IPS-NIHi11 (cell line): Measurements from ENCODE around the gene PROP1.
"Not testable (repeated sequence)": the region's sequence is repeated elsewhere in the genome, so short reads cannot be mapped to it uniquely, and the experiment has no call there.

Experiments used
- DNase-seq: peaks from one replicate; pipeline ENCODE4 v3.0.0; 2012; ENCODE audit warnings: mixed read lengths, low spot score

Gene PROP1

DNA sequence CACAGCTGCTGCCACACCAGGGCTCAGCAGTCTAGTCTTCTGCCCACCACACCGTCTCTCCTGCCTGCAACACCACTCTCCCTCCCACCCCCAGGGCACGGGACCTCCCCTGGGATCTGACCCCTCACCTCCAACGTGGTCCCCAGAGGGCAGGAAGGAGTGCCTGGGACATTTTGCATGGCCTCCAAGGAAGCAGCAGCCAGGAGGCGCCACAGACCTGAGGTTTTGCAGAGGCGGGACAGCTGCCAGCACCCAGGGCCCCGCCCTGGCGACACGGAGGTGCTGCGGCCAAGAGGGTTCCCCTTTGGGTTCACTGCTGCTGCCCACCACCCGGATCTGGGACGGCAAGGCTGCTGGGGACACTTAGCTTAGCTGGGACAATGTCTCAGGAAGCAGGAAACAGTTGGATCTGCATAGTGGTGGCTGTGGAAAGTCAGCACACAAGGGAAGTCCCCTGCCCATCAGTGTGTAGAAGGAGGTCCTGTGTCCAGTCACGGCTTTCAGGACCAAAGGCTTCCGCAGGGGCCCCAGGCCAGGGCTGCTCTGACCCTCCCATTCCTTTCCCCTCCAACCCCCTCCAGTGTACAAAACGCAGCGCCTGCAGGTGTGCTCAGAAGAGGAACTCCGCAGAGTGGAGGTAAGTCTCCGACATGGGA lies 13.8 kb downstream of the PROP1 start:
- peak; percentile 87 for DNase-seq

DNA sequence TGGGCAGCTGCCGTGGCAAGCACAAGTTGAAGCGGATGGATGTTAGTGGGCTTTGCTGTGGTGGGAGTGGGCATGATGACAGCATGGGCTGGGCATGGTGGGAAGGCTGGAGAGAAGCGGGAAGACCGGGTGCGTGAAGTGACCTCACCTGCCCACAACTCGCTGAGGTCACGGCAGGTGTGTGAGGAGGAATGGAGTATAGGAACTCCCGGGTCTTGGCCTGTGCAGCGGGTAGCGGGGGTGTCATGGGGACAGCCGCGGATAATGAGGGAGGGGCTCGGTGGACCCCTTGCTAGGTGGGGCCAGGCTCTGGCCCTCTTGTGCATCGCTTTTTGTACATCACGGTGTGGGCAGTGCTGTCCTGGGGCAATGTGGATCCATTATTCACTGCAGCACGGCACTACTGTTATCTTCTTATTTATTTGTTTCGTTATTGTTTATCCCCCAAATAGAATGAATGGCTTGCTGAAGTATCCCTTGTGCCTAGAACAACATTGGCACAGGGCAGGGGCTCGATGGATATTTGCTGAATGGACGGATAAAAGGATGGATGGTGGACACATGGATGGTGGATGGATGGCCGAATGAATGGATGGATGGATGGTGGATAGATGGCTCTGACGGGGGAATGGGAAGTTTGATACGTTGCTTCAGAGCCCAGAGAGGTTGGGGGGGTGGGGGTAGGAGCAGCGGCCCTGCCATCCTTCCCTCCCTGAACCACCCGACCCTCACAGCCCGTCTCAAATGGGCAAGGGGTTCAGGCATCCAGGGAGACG lies 14.6 kb downstream of the PROP1 start:
- DNase-seq: peak; percentile 12

DNA sequence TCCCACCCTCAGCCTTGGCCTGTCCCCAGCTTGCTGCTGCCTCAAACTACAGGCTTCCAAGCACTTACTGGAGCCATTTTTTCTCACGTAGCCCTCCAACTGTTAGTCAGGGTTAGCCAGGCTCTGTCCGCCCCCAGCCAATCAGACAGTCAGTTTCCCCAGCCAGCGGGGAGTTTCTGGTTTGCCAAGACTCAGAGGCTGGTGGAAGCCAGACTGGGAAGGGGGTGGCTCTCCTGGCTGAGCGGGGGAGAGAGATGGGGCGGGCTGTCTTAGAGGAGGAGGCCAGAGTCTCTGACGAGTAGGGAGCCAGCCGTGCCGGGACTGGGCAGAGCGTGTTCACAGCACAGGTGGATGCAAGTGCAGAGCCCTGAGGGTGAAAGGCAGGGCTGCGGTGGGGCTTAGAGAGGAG lies 15.3 kb downstream of the PROP1 start:
- DNase-seq: peak; percentile 44

DNA sequence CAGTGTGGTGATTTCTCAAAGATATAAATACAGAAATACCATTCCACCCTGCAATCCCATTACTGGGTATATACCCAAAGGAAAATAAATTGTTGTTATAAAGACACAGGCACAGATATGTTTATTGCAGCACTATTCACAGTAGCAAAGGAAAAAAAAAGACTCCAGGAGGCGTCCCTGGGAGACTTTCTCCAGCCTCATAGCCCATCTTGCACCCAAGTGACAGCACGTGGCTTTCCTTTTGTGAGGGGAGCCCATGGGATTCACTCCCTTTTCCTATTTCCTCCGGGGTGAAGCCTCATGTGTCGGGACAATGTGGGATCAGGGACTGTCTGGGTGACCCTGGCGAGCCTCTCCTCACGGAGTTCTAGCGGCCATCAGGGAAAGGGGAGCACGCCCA lies 18.4 kb downstream of the PROP1 start:
- not testable (repeated sequence) for DNase-seq

DNA sequence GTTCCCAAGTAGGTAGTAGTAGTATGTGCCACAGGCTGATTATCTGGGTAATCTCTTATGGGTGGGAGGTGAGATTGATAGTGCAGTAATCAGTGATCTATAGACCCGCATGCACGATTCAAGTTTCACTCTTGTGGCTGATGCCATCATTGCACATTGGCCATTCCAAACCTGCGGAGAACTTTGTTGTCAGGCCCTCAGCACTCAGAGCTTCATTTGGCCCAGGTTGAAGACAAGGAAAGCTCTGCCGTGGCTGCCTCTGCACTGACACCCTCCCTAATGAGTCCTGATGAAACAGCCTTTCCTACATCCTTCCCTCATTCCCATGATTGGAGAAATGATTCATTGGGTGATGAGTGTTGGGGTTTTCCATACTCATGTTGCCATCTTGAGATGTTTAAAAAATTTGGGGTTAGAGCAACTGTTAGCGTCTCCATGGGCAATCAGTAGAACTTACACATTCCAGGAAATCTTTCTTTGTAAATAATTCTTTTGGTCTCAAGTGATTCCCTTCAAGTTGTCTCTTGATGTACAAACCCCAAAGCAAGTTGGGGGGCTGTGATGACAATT lies 22.9 kb downstream of the PROP1 start:
- DNase-seq: no peak

DNA sequence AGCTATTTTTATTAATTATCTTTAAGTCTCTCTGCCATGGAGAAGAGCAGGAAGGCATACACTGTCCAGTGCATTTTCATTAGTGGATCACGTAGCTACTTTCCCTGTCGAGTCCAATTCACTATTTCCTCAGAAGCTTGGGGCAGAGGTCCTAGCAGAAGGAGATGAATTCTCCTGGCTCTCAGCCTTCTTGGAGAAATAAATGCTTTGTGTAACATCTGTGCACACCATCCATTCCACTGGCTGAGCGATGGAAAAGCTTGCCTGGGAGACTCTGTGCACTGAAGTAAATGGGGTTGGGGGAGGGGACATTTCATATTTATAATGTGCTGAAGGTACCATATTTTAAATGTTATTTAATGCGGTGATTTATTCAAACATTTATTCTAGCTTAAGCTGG lies 23.4 kb downstream of the PROP1 start:
- no peak for DNase-seq

DNA sequence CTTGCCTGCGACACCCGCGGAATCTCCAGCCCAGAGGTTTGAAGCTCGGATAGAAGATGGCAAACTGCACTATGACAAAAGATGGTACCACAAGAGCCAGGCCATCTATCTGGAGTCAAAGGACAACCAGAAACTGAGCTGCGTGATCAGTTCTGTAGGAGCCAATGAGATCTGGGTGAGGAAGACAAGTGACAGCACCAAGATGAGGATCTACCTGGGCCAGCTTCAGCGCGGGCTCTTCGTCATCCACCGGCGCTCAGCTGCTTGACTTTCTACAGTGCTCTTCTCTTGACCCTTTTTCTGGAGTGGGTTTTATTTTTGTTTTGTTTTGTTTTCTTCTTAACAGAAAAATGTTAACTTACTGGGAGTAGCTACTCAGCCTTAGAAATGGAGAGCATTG lies 24.0 kb downstream of the PROP1 start:
- not testable (repeated sequence) for DNase-seq

DNA sequence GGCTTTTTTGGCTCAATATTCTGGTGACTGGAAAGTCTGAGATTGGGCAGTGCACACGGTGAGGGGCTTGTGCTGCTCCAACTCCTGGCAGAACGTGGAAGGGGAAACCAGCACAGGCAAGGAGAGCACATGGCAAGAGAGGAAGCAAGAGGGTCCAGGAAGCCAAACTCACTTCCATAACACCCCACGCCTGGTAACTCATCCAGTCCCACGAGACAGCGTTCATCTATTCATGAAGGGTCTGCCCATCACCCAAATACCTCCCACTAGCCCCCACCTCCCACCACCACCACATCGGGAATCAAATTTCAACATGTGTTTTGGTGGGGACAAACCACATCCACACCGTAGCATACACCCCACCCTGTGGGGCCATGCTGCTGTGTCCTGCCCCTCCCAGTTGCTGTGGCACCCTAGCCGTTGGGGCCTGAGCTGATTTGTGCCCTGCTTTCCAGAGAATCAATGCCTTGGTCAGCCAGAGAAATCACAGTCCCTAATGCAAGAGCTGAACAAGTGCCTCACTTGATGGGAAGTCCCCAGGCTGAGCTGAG lies 27.3 kb downstream of the PROP1 start:
- no peak for DNase-seq

DNA sequence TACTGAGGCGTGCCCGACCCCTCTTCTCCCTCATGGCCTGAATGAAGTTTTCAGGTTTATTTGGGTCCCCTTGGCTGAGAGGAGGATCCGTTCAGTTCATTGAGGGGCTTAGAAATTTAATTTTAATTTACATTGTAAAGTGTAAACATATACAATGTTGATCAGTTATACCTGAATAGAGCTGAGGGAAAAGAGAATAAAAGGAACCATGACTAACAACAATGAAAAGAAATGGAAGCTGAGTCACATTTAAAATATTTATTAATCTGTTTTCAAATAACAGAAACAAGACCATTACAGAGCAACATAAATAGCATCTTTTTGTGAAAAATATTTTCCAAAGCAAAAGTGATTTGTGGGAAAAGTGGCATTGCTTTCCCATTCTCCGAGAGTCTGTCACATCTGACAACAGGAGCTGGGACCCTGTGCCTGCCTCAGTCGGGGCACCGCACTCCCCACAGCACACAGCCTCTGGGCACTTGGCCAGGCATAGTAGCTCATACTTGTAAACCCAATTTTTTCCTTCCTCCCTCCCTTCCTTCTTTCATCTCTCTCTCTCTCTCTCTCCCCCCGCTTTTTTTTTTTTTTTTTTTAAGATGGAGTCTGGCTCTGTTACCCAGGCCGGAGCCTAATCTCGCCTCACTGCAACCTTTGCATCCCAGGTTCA lies 28.7 kb downstream of the PROP1 start:
- no peak for DNase-seq

DNA sequence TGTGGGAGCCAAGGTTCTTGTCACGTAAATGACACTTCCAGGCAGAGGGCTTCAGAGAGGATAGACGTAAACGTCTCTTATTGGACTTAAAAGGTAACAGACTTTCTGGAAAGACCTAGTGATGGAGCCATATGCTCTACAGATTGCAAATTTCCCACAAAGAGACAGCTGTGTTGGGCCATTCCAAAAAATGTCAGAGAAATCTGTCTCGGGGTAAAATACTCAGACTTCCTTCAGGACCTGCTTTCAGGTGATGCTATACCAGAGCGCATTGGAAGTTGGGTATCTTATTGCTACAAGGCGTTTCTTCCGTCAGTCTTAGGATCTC lies 29.2 kb downstream of the PROP1 start:
- no peak for DNase-seq

DNA sequence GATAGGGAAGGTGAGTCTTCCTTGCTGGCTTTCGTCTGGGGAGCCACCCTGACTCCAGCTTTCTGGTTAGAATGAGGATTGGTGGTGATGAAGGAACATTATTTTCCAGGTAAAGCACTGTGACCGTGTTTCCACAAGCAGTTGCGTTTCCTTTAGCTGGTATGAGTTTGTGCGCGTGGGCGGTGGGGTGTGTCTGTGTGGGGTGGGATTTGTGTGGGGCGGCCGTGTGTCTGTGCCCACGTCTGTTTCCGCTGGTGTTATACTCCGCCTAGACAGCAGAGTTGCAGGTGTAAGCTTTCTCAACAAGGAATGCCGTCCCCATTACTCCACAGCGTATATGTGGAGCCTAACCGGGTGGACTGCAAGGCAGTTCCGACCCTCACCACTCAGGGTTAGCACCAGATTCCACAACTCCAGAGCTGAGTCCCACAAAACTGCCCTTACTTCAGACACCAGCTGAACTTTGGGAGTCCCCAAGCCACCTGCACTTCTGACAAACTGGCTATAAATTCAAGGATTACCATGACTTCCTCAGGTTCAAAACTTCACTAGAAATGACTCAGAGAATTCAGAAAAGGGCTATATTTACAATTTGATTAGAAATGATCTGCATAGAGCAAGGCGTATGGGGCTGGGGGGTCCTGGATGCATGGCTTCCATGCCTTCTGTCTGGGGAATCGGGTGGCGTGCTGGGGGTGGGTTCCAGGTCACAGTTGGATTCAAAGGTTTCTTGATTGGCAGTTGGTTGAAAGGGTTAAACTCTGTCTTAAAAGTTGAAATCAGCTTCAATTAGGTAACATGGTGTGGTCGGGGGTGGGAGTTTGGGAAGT lies 29.8 kb downstream of the PROP1 start:
- no peak for DNase-seq

DNA sequence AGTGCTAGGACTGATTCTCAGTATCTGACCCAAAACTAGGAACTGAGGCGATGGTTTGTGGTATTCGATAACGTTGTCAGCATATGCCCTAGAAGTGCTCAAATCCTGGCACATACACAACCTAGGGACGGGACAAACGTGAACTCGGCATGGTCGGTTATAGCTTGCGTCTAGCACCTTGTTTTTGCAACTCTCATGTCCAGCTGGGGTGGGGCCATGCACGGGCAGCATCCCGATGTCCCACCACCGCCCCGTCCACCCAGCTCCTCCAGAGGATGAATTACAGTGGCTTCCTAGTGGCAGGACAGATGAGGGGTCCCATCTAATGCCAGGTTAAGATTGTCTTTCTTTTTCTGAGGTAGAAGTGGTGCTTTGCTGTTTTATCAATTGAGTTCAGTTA lies 31.6 kb downstream of the PROP1 start:
- DNase-seq: no peak

DNA sequence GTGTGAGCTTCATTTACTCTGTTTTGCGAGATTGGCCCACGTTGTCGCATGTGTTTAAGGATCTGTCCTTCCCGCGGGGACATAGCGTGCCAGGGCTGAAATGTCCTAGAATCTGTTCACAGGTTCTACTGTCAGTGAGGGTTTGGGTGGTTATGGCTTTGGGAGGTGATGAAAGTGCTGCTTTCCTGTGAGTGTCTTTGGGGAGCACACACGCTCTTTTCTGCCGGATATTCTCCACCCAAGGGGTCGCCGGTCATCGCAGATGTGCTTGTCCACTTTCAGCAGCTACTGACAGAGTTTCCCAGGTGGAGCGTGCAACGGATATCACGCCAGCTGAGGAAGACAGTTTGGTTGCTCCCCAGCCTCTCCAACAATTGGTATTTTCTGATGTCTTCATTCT lies 32.1 kb downstream of the PROP1 start:
- DNase-seq: no peak

DNA sequence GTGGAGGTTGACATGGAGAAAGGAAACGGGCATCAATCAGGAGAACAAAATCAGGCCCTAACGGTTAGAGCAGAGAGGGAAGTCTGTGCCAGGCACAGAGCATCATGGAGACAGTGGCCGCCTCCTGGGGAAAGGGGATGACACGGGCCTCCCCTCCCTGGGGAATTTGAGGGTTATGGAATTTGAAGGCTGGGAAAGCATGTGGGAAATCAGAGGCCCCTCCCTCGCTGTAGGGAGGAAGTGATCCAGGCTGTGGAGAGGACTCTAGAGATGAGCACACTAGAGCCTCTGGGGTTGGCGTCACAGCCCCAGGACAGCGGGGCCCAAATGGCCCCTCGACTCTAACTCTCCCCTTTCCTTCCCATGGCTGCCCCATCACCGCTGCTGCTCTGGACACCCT lies 36.7 kb downstream of the PROP1 start:
- peak; percentile 33 for DNase-seq

DNA sequence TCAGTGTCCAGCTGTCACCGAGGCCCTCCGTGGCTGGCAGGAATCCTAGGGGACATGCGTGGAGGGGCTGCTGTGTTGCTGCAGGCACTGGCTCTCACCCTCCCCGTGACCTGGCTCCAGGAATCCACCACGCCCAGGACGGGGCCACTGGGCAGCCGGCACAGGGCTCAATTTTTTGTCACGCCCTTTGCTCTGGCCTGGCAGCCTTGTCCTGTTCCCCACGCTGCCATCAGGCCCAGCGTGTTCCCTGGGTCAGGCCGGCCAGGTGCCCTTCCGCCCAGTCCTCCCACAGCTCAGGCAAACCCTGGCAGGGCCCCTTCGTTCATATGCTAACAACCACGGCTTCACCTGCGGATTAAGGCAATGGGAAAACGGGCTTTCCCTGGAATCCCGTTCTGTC lies 37.3 kb downstream of the PROP1 start:
- peak; percentile 73 for DNase-seq

DNA sequence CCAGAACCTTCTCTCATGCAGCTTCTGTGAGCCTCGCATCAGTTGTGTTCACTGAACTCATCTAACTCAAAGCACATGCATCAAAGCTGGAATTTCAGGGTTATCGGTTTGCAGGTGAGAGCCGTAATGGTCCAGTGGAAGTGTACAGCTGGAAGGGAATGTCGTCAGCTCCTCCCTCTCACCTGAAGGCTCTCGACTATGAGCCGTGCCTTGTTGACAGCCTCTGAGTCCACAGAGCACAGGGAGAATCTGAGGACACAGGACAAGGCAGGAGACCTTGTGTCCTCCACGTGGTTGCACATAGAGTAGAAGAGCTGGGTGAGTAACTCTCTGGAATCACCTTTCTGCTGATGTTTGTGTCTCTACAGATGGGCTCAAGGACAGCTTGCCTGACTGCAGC lies 38.8 kb downstream of the PROP1 start:
- no peak for DNase-seq

DNA sequence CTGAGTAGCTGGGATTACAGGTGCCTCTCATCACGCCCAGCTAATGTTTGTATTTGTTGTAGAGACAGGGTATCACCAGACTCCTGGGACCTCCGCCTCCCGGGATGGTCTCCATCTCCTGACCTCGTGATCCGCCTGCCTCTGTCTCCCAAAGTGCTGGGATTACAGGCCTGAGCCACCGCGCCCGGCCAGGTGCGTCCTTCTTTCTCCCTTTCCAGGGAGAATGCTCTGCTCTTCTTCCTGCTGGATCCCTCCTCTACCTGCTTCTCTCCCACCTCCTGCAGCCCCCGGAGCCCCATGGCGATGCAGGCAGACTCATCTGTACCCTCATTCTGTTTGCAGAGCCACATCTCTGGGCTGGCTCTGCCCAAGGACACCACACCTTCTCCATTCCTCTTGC lies 42.9 kb downstream of the PROP1 start:
- not testable (repeated sequence) for DNase-seq

DNA sequence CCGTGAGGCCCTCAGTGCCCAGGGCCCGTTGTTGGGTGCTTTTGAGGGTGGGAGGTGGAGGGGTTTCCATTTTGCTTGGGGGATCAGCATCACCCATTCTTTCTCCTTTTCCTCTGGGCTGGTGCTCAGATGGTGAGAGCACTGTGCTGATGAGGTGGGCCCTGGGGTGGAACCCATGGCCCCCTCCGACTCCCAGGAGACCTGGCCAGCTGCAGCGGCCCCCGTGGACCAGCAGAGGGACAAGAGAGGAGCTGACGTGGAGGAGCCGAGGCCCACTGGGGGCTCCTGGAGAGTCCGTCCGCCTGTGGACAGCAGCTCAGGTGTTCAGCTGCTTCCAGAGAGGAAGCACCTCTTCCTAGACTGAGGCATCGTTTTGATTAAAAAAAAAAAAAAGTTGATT lies 46.4 kb downstream of the PROP1 start:
- not testable (repeated sequence) for DNase-seq

DNA sequence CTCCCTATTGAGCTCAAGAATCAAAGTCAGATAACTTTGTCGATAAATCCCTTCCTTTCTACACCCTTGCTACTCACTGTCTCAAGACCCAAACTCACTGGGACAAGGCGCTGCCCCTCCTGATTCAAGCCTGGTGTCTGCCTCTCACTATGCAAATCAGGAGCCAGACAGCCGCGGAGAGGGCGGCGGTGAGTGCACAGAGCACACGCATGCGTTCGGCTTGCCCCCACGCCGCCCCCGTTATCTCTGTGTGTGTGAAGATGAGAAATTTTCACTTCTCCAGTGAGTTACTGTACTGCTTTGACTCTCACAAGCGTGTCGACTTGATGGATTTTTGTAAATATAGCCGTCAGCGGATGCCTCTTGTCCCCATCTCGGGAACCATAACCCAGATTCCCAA lies 47.0 kb downstream of the PROP1 start:
- not testable (repeated sequence) for DNase-seq

DNA sequence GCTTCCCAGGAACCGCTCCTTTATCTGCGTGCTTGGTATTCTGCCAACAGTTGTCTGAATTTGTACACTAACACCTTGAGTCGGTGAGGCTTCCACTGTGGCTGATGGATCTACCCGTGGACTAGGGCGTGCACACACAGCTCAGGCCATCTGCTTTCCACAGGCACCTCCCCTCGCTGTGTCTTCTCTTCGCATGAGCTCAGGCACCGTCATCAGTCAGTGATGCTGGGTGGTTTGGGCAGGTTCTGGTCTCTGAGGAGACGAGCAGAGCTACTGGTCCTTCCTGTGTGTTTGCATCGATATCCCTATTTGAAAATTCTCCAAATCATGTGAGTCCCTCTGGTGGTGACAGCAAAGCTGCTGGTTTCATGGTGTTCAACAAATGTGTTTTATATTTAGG lies 48.1 kb downstream of the PROP1 start:
- DNase-seq: not testable (repeated sequence)

DNA sequence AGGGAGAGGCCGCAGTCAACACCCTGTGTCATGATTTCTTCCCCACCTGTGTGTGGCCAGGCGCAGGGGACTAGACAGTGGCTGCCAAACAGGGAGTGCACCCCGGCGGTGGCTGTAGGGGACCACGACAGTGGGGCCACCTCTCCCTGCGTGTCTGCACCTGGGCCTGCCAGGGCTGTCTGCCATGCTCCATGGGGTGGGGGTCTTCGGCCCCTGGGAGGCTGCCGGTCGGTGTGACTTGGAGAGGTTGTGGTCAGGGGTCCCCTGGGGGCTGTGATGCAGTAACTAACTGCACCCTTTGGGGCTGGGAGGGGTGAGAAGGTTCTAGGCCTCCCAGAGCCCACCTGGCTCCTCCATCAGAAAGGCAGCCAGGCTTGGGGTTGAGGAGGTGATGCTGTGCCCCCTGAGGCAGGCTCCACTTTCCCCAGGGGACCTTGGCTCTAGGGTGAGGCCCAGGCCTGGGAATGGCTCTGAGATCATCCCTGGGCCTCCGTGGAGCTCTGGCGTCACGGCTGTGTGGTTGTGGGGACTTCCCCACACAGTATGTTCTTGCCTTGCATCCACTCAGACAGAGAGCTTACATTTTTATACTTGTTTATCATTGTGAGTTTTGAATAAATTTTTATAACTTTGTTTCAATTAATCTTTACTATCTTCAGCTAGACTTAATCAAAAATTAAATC lies 50.3 kb downstream of the PROP1 start:
- DNase-seq: not testable (repeated sequence)
